Endothelial cell (in vitro differentiated cells): ENCODE measurements around the gene CBLB. TPM values are rescaled to one million over a fixed set of nuclear protein-coding genes. Genes with fewer than 3 reads are reported as not detected.

ENCODE experiments used
- DNase-seq: peaks from one replicate; pipeline ENCODE4 v3.0.0; 2021; ENCODE audit warnings: low spot score
- H3K27ac Mint-ChIP-seq: one replicate; pipeline ENCODE4 v1.8.0; 2021; ENCODE audit warnings: mixed read lengths, inconsistent platforms; ENCODE audit not compliant: unreplicated experiment
- H3K27me3 Mint-ChIP-seq: one replicate; pipeline ENCODE4 v1.8.0; 2021; ENCODE audit warnings: mild to moderate bottlenecking, moderate library complexity, mixed read lengths, inconsistent platforms; ENCODE audit not compliant: unreplicated experiment
- H3K36me3 Mint-ChIP-seq: one replicate; pipeline ENCODE4 v1.8.0; 2021; ENCODE audit warnings: mild to moderate bottlenecking, low read depth, mixed read lengths, inconsistent platforms; ENCODE audit not compliant: unreplicated experiment
- H3K4me1 Mint-ChIP-seq: one replicate; pipeline ENCODE4 v1.8.0; 2021; ENCODE audit warnings: mild to moderate bottlenecking, mixed read lengths, inconsistent platforms; ENCODE audit not compliant: unreplicated experiment
- H3K4me3 Mint-ChIP-seq: one replicate; pipeline ENCODE4 v1.8.0; 2021; ENCODE audit warnings: mild to moderate bottlenecking, mixed read lengths, inconsistent platforms; ENCODE audit not compliant: unreplicated experiment
- H3K9me3 Mint-ChIP-seq: one replicate; pipeline ENCODE4 v1.8.0; 2021; ENCODE audit warnings: mixed read lengths, inconsistent platforms; ENCODE audit not compliant: unreplicated experiment
- total RNA-seq: library from RNA; stranded (reverse); fragmentation: NEBNext Ultra II Directional; extraction: Animal tissue kit (Norgen Biotek cat#: 25700); gene quantifications from one replicate; pipeline ENCODE4 v1.2.1, GENCODE V29; 2021; ENCODE audit not compliant: unreplicated experiment
- TF ChIP-seq, protein P1 (sequence below): fragments of 200-600 bp; sonication (generic); IDR thresholded peaks from one replicate; pipeline ENCODE4 v1.5.0; 2021; ENCODE audit warnings: antibody characterized with exemption; ENCODE audit not compliant: unreplicated experiment

CBLB gene
- total RNA-seq, 1 donor from 2014 or later, result 62.0 TPM

DNA sequence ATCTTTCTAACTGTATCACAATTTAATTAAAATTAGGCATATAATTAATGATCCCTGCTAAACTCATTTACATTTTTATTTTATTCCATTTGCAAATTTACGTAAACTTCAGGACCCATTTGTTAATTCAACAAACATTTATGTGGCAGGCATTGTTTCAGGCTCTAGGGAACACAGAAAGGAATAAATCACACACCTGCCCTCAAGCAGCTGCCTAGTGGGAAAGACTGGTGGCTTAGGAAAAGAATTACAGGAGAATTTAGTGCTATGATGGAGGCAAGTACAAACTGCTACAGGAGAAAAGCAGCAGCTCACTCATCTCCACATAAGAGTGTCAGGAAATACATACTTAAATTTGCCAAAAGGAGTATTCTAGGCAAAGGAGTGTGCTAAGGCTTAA is 11.2 kb downstream of the CBLB start:
- DNase-seq, result no peak
- no peak overlapping the region for H3K27ac Mint-ChIP-seq
- no peaks in the 10 kb centered on the region for H3K9me3 Mint-ChIP-seq
- H3K36me3 Mint-ChIP-seq, result peaks cover 9% of the 10 kb centered on the region
- no peak overlapping the region for H3K4me3 Mint-ChIP-seq
- H3K27me3 Mint-ChIP-seq, result peaks cover 1% of the 10 kb centered on the region
- TF ChIP-seq, protein P1, sequence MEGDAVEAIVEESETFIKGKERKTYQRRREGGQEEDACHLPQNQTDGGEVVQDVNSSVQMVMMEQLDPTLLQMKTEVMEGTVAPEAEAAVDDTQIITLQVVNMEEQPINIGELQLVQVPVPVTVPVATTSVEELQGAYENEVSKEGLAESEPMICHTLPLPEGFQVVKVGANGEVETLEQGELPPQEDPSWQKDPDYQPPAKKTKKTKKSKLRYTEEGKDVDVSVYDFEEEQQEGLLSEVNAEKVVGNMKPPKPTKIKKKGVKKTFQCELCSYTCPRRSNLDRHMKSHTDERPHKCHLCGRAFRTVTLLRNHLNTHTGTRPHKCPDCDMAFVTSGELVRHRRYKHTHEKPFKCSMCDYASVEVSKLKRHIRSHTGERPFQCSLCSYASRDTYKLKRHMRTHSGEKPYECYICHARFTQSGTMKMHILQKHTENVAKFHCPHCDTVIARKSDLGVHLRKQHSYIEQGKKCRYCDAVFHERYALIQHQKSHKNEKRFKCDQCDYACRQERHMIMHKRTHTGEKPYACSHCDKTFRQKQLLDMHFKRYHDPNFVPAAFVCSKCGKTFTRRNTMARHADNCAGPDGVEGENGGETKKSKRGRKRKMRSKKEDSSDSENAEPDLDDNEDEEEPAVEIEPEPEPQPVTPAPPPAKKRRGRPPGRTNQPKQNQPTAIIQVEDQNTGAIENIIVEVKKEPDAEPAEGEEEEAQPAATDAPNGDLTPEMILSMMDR, result no peak
- H3K4me1 Mint-ChIP-seq, result peaks cover 8% of the 10 kb centered on the region

DNA sequence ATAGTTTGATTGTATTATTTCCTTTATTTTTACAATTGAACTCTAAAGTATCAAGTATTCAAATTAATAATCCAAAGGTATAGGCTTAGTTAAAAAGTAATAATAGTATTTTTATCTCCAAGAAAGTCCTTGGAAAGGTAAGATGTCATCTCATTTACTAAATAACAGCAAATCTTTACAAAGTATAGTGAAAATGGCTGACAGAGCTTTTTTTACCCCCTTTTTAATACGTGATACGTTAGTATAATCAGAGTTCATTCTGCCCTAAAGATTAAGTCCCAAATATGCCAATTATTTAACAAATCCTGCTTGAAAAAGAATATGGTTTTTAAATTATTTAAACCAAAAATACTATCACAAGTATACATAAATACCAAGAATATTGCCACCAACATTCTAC is 12.2 kb downstream of the CBLB start:
- Mint-ChIP-seq H3K36me3 (peaks cover 9% of the 10 kb centered on the region), H3K4me3 (no peak overlapping the region), H3K9me3 (no peaks in the 10 kb centered on the region), H3K27ac (no peak overlapping the region), H3K27me3 (peaks cover 1% of the 10 kb centered on the region), H3K4me1 (peaks cover 8% of the 10 kb centered on the region)
- DNase-seq, result no peak
- TF ChIP-seq, protein P1, result no peak

DNA sequence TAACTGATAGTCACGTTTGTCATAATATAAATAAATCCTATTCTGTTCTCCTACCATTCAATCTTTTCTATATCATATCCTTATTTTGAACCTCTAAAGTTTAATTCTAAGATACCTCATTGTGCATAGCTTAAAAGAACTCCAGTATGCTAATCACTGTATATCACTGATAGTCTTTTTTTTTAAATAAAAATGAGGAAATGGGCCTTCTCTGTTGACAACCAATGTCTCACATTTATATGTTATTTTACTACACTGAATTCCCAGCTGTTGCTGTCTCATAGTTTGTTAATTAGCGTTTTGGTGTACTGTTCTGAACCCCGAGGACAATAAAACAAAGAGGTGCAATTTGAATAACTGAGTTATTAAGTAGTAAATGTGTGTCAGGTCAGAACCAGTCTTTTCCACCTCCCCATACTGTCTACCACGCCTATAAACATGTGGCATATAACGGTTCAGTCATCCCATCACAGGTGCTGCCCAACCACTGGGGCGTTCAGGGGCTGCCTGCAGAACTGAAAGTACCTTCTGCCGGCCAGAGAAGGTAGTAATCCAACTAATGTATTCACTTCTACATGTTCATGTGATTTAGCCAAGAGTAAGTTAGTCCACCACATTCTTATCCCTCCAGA is 14.9 kb downstream of the CBLB start:
- no peak for DNase-seq
- no peak overlapping the region for H3K27ac Mint-ChIP-seq
- H3K4me1 Mint-ChIP-seq, result no peaks in the 10 kb centered on the region
- H3K36me3 Mint-ChIP-seq, result peaks cover 10% of the 10 kb centered on the region
- H3K9me3 Mint-ChIP-seq, result no peaks in the 10 kb centered on the region
- H3K4me3 Mint-ChIP-seq, result no peak overlapping the region
- TF ChIP-seq, protein P1, result no peak
- H3K27me3 Mint-ChIP-seq, result peaks cover 1% of the 10 kb centered on the region

DNA sequence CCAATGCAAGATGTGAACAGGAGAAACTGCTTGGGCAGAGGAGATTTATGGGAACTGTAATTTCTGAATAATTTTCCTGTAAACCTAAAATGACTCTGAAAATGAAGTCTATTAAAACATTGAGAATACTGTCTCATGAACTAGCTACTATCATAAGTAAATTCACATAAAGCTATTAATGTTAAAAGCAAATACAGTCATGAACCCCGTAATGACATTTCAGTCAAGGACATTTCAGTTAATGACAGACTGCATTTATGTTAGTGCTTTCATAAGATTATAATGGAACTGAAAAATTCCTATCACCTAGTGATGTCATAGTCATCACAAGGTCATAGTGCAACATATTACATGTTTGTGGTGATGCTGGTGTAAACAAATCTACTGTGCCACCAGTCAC is 17.2 kb downstream of the CBLB start:
- H3K36me3 Mint-ChIP-seq, result peaks cover 10% of the 10 kb centered on the region
- H3K9me3 Mint-ChIP-seq, result no peaks in the 10 kb centered on the region
- no peak overlapping the region for H3K4me3 Mint-ChIP-seq
- peaks cover 5% of the 10 kb centered on the region for H3K4me1 Mint-ChIP-seq
- no peak overlapping the region for H3K27ac Mint-ChIP-seq
- TF ChIP-seq, protein P1, result no peak
- no peaks in the 10 kb centered on the region for H3K27me3 Mint-ChIP-seq
- no peak for DNase-seq

DNA sequence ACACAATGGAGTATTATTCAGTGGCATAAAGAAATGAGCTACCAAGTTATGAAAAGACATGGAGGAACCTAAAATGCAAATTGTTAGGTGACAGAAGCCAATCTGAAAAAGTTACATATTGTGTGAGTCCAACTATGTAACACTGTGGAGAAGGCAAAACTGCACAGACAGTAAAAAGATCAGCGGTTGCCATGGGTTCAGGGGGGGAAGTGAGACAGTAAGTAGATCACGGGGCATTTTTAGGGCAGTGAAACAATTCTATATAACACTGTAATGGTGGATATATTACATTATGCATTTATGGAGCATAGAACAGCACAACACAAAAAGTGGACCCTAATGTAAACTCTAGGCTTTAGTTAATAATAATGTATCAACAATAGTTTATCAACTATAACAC is 17.6 kb downstream of the CBLB start:
- no peak overlapping the region for H3K27ac Mint-ChIP-seq
- H3K9me3 Mint-ChIP-seq, result no peaks in the 10 kb centered on the region
- DNase-seq, result no peak
- H3K36me3 Mint-ChIP-seq, result peaks cover 10% of the 10 kb centered on the region
- H3K4me1 Mint-ChIP-seq, result peaks cover 8% of the 10 kb centered on the region
- TF ChIP-seq, protein P1, result no peak
- H3K4me3 Mint-ChIP-seq, result no peak overlapping the region
- H3K27me3 Mint-ChIP-seq, result no peaks in the 10 kb centered on the region
